Activated naive CD4-positive, alpha-beta T cell treated with anti-CD3 and anti-CD28 coated beads, Interleukin-2, amount 10 ng/mL, durations not matched to agents 7 days and 5 days (primary cell): ENCODE measurements around the gene COL4A1.

ENCODE experiments used
- CTCF ChIA-PET: fragments of 350-600 bp; sonication (Branson Sonifier 250); formaldehyde crosslinking; loops from one replicate; lab custom pipeline; 2021; ENCODE audit warnings: antibody characterized with exemption; lab: Charles Lee
- DNase-seq: peaks from one replicate; pipeline ENCODE4 v3.0.0-alpha.2; 2020
- H3K27ac Mint-ChIP-seq: one replicate; pipeline ENCODE4 v1.8.0; 2021; ENCODE audit warnings: mild to moderate bottlenecking, moderate library complexity, mixed read lengths
- H3K27me3 Mint-ChIP-seq: one replicate; pipeline ENCODE4 v1.8.0; 2021; ENCODE audit warnings: mild to moderate bottlenecking, mixed read lengths
- H3K36me3 Mint-ChIP-seq: one replicate; pipeline ENCODE4 v1.8.0; 2021; ENCODE audit warnings: mixed read lengths
- H3K4me1 Mint-ChIP-seq: one replicate; pipeline ENCODE4 v1.8.0; 2021; ENCODE audit warnings: mixed read lengths
- H3K4me3 Mint-ChIP-seq: one replicate; pipeline ENCODE4 v1.8.0; 2021; ENCODE audit warnings: mild to moderate bottlenecking, moderate library complexity, mixed read lengths
- H3K9me3 Mint-ChIP-seq: one replicate; pipeline ENCODE4 v1.8.0; 2021; ENCODE audit warnings: mixed read lengths

Gene COL4A1

GRCh38 chr13:110109910-110110309 lies 197.0 kb downstream of the COL4A1 start:
- H3K27ac Mint-ChIP-seq = no peak overlapping the region
- no peaks in the 10 kb centered on the region for H3K4me1 Mint-ChIP-seq
- H3K27me3 Mint-ChIP-seq = no peaks in the 10 kb centered on the region
- DNase-seq = no peak
- no peaks in the 10 kb centered on the region for H3K36me3 Mint-ChIP-seq
- no peaks in the 10 kb centered on the region for H3K9me3 Mint-ChIP-seq
- H3K4me3 Mint-ChIP-seq = no peak overlapping the region
- CTCF ChIA-PET = interaction anchor here (0.6 kb wide), 1 partner anchor 754 kb away, joined by 3 read pairs; no protein-coding TSS in a partner anchor

GRCh38 chr13:110109140-110109783 lies 197.7 kb downstream of the COL4A1 start:
- Mint-ChIP-seq H3K9me3 (no peaks in the 10 kb centered on the region), H3K27ac (no peak overlapping the region), H3K36me3 (no peaks in the 10 kb centered on the region), H3K4me1 (no peaks in the 10 kb centered on the region), H3K4me3 (no peak overlapping the region), H3K27me3 (no peaks in the 10 kb centered on the region)
- no peak for DNase-seq
- CTCF ChIA-PET = interaction anchor here (0.6 kb wide), 1 partner anchor 753 kb away, joined by 3 read pairs; no protein-coding TSS in a partner anchor

- no peaks in the 10 kb centered on the region for H3K4me1 Mint-ChIP-seq
- H3K36me3 Mint-ChIP-seq = no peaks in the 10 kb centered on the region
- CTCF ChIA-PET = no interaction called here
- no peak for DNase-seq
- H3K27me3 Mint-ChIP-seq = no peaks in the 10 kb centered on the region
- no peaks in the 10 kb centered on the region for H3K9me3 Mint-ChIP-seq
- H3K27ac Mint-ChIP-seq = no peak overlapping the region
- no peak overlapping the region for H3K4me3 Mint-ChIP-seq
Measured at GRCh38 chr13:110108348-110109139, 198.4 kb downstream of the COL4A1 start.

- DNase-seq = no peak
- H3K36me3 Mint-ChIP-seq = no peaks in the 10 kb centered on the region
- CTCF ChIA-PET = interaction anchor here (0.5 kb wide), 1 partner anchor 1148 kb away, joined by 3 read pairs; no protein-coding TSS in a partner anchor
- H3K27me3 Mint-ChIP-seq = no peaks in the 10 kb centered on the region
- no peak overlapping the region for H3K27ac Mint-ChIP-seq
- H3K4me1 Mint-ChIP-seq = no peaks in the 10 kb centered on the region
- H3K4me3 Mint-ChIP-seq = no peak overlapping the region
- no peaks in the 10 kb centered on the region for H3K9me3 Mint-ChIP-seq
Measured at GRCh38 chr13:110107568-110108347, 199.2 kb downstream of the COL4A1 start.

- DNase-seq = no peak
- no peaks in the 10 kb centered on the region for H3K36me3 Mint-ChIP-seq
- CTCF ChIA-PET = no interaction called here
- no peaks in the 10 kb centered on the region for H3K27me3 Mint-ChIP-seq
- H3K4me1 Mint-ChIP-seq = no peaks in the 10 kb centered on the region
- H3K4me3 Mint-ChIP-seq = no peak overlapping the region
- no peak overlapping the region for H3K27ac Mint-ChIP-seq
- no peaks in the 10 kb centered on the region for H3K9me3 Mint-ChIP-seq
Measured at GRCh38 chr13:110106726-110107125, 200.2 kb downstream of the COL4A1 start.

- no peak overlapping the region for H3K27ac Mint-ChIP-seq
- no peaks in the 10 kb centered on the region for H3K36me3 Mint-ChIP-seq
- H3K27me3 Mint-ChIP-seq = no peaks in the 10 kb centered on the region
Measured at GRCh38 chr13:110105136-110105535, 201.8 kb downstream of the COL4A1 start.

GRCh38 chr13:110103534-110103933 lies 203.4 kb downstream of the COL4A1 start:
- CTCF ChIA-PET = no interaction called here
- Mint-ChIP-seq H3K4me1 (no peaks in the 10 kb centered on the region), H3K4me3 (no peak overlapping the region), H3K36me3 (no peaks in the 10 kb centered on the region), H3K27ac (no peak overlapping the region), H3K27me3 (no peaks in the 10 kb centered on the region), H3K9me3 (peaks cover 7% of the 10 kb centered on the region)
- DNase-seq = no peak

More at GRCh38 chr13:110105136-110105535, 201.8 kb downstream of the COL4A1 start:
- Mint-ChIP-seq H3K4me1 (no peaks in the 10 kb centered on the region), H3K9me3 (peaks cover 4% of the 10 kb centered on the region), H3K4me3 (no peak overlapping the region)
- CTCF ChIA-PET = no interaction called here
- no peak for DNase-seq

GRCh38 chr13:110103026-110103425 lies 203.9 kb downstream of the COL4A1 start:
- peaks cover 7% of the 10 kb centered on the region for H3K9me3 Mint-ChIP-seq

GRCh38 chr13:110102053-110102452 lies 204.9 kb downstream of the COL4A1 start:
- H3K4me3 Mint-ChIP-seq = no peak overlapping the region
- H3K4me1 Mint-ChIP-seq = no peaks in the 10 kb centered on the region
- no peaks in the 10 kb centered on the region for H3K27me3 Mint-ChIP-seq
- CTCF ChIA-PET = no interaction called here
- H3K36me3 Mint-ChIP-seq = no peaks in the 10 kb centered on the region
- peaks cover 7% of the 10 kb centered on the region for H3K9me3 Mint-ChIP-seq
- no peak overlapping the region for H3K27ac Mint-ChIP-seq
- no peak for DNase-seq

More at GRCh38 chr13:110103026-110103425, 203.9 kb downstream of the COL4A1 start:
- CTCF ChIA-PET = no interaction called here
- H3K27ac Mint-ChIP-seq = no peak overlapping the region
- H3K4me1 Mint-ChIP-seq = no peaks in the 10 kb centered on the region
- no peak for DNase-seq
- H3K4me3 Mint-ChIP-seq = no peak overlapping the region
- no peaks in the 10 kb centered on the region for H3K36me3 Mint-ChIP-seq
- H3K27me3 Mint-ChIP-seq = no peaks in the 10 kb centered on the region

- H3K27ac Mint-ChIP-seq = no peak overlapping the region
- no peaks in the 10 kb centered on the region for H3K27me3 Mint-ChIP-seq
- no peak for DNase-seq
- CTCF ChIA-PET = no interaction called here
- H3K4me3 Mint-ChIP-seq = no peak overlapping the region
- peaks cover 7% of the 10 kb centered on the region for H3K9me3 Mint-ChIP-seq
- H3K36me3 Mint-ChIP-seq = no peaks in the 10 kb centered on the region
- H3K4me1 Mint-ChIP-seq = no peaks in the 10 kb centered on the region
Measured at GRCh38 chr13:110099922-110100321, 207.0 kb downstream of the COL4A1 start.
